ENCODE results near the gene CLIP2.
"Not testable (repeated sequence)": the region's sequence is repeated elsewhere in the genome, so short reads cannot be mapped to it uniquely, and the experiment has no call there.

DNA sequence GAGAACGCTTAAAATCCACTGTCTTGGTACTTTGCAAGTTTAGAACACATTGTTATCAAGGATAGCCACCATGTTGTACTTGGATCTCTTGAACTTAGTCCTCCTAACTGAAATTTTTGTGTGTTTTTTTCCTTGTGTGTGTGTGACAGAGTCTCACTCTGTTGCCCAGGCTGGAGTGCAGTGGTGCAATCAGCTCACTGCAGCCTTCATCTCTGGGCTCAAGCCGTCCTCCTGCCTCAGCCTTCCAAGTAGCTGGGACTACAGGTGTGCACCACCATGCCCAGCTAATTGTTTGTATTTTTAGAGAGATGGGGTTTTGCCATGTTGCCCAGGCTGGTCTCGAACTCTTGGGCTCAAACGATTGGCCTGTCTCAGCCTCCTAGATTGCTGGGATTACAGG, 130.0 kb downstream of the CLIP2 start:
- TF ChIP-seq, protein P1, sequence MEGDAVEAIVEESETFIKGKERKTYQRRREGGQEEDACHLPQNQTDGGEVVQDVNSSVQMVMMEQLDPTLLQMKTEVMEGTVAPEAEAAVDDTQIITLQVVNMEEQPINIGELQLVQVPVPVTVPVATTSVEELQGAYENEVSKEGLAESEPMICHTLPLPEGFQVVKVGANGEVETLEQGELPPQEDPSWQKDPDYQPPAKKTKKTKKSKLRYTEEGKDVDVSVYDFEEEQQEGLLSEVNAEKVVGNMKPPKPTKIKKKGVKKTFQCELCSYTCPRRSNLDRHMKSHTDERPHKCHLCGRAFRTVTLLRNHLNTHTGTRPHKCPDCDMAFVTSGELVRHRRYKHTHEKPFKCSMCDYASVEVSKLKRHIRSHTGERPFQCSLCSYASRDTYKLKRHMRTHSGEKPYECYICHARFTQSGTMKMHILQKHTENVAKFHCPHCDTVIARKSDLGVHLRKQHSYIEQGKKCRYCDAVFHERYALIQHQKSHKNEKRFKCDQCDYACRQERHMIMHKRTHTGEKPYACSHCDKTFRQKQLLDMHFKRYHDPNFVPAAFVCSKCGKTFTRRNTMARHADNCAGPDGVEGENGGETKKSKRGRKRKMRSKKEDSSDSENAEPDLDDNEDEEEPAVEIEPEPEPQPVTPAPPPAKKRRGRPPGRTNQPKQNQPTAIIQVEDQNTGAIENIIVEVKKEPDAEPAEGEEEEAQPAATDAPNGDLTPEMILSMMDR (conservative IDR thresholded peaks at IDR 0.05; ENCODE audit: low read depth, low read length) = not testable (repeated sequence)
- not testable (repeated sequence) for TF ChIP-seq EZH2 (IDR thresholded peaks at IDR 0.05; ENCODE audit: borderline replicate concordance, low read depth, low read length, poor library complexity, severe bottlenecking)

Measured in A673 (cell line).